Esophagus muscularis mucosa (tissue), 4 donors: ENCODE measurements around the gene SIGLEC14. TPM values are rescaled to one million over a fixed set of nuclear protein-coding genes. Genes with fewer than 3 reads are reported as not detected.
"Not testable (repeated sequence)": the region's sequence is repeated elsewhere in the genome, so short reads cannot be mapped to it uniquely, and the experiment has no call there.

Experiments used
- DNase-seq: peaks from one replicate; pipeline ENCODE4 v3.0.0-alpha.2; 2017; ENCODE audit errors: extremely low spot score
- H3K27ac ChIP-seq, 4 donors: fragments of 200-600 bp; sonication (generic); replicated peaks in 1 of 4; 1 replicate in 3 of 4; 2 replicates in 1 of 4; pipeline ENCODE4 v1.5.1; 2016 to 2019; ENCODE audit warnings: mild to moderate bottlenecking in 1 of 4
- H3K27me3 ChIP-seq, 4 donors: fragments of 200-600 bp; sonication (generic); one replicate each; pipeline versions ENCODE4 v1.5.1 to v1.6.0; 2016 to 2019
- H3K36me3 ChIP-seq, 4 donors: fragments of 200-600 bp; sonication (generic); one replicate each; pipeline ENCODE4 v1.5.1; 2016 to 2019
- H3K4me1 ChIP-seq, 4 donors: fragments of 200-600 bp; sonication (generic); one replicate each; pipeline ENCODE4 v1.5.1; 2016 to 2019
- H3K4me3 ChIP-seq, 4 donors: fragments of 200-600 bp; sonication (generic); 1 replicate in 2 of 4; 2 replicates in 2 of 4; pipeline ENCODE4 v1.5.1; 2016 to 2019; ENCODE audit warnings: mild to moderate bottlenecking in 4 of 4, moderate library complexity in 1 of 4
- H3K9me3 ChIP-seq, 4 donors: fragments of 200-600 bp; sonication (generic); 1 replicate in 3 of 4; 2 replicates in 1 of 4; pipeline ENCODE4 v1.5.1; 2016 to 2019
- CTCF ChIP-seq, 3 experiments: fragments of 200-600 bp in 2 of 3; fragments of 450-650 bp in 1 of 3; sonication (generic) in 2 of 3; IDR thresholded peaks; one replicate each; pipeline ENCODE4 v1.5.1; 2017 to 2019; ENCODE audit warnings: antibody characterized with exemption in 3 of 3, mild to moderate bottlenecking in 2 of 3, moderate library complexity in 1 of 3
- EP300 ChIP-seq: sonication (generic); formaldehyde crosslinking; IDR thresholded peaks from one replicate; pipeline ENCODE4 v1.6.1; 2017; ENCODE audit warnings: antibody characterized with exemption
- POLR2A ChIP-seq: fragments of 450-650 bp; IDR thresholded peaks from one replicate; pipeline ENCODE4 v1.6.1; 2017; ENCODE audit warnings: antibody characterized with exemption, moderate library complexity, mild to moderate bottlenecking, low read depth
- POLR2AphosphoS5 ChIP-seq, 2 donors: sonication (generic); formaldehyde crosslinking; IDR thresholded peaks; one replicate each; pipeline ENCODE4 v1.6.1; 2017; ENCODE audit warnings: antibody characterized with exemption in 2 of 2
- WGBS: methylation state at CpG from one replicate; pipeline ENCODE4 v1.1.5; 2018; 5-methylcytosine and 5-hydroxymethylcytosine counted together
- intact Hi-C: fragments of 100-400 bp; cut with DNase I; formaldehyde crosslinking; loops from one replicate; pipeline ENCODE4 v1.15.1; 2023
- total RNA-seq, 4 donors: library from RNA; depleted of rRNA; stranded (reverse); fragments of >200 nt; gene quantifications; one replicate each; pipeline versions ENCODE4 v1.1.0 to v1.2.1, GENCODE V29; 2016

Gene SIGLEC14
- total RNA-seq, 4 donors from 2014 or later, result 2.5 to 9.9 (median 5.0) TPM; not detected in 1

- Histone ChIP-seq H3K36me3 (no peaks in the 10 kb centered on the region), H3K4me1 (no peaks in the 10 kb centered on the region), H3K27me3 (peaks cover 0 to 43% (median 0%) of the 10 kb centered on the region in 4 donors), H3K9me3 (peaks cover 0 to 4% (median 0%) of the 10 kb centered on the region in 4 donors), H3K4me3 (no peak overlapping the region), H3K27ac (no peak overlapping the region)
- intact Hi-C loops, result no loop called here
- no peak for TF ChIP-seq POLR2AphosphoS5 (IDR thresholded peaks at IDR 0.05)
- TF ChIP-seq CTCF (IDR thresholded peaks at IDR 0.05), result no peak
- no peak for TF ChIP-seq POLR2A
- no peak for TF ChIP-seq EP300
- DNase-seq, result no peak
- 91% methylated on average over 3 of the region's 3 CpGs for WGBS
Observed at GRCh38 chr19:51640386-51640785, 6.2 kb downstream of the SIGLEC14 start.

GRCh38 chr19:51639916-51640315 is 6.7 kb downstream of the SIGLEC14 start:
- H3K27me3 ChIP-seq, result peaks cover 0 to 40% (median 0%) of the 10 kb centered on the region in 4 donors
- intact Hi-C loops, result no loop called here
- no peak overlapping the region for H3K4me3 ChIP-seq
- H3K36me3 ChIP-seq, result no peaks in the 10 kb centered on the region
- H3K27ac ChIP-seq, result no peak overlapping the region
- no peak for TF ChIP-seq POLR2AphosphoS5 (IDR thresholded peaks at IDR 0.05)
- no peak for TF ChIP-seq EP300
- TF ChIP-seq CTCF (IDR thresholded peaks at IDR 0.05), result no peak
- no peak for DNase-seq
- 64% methylated on average over 4 of the region's 4 CpGs for WGBS
- peaks cover 0 to 4% (median 0%) of the 10 kb centered on the region in 4 donors for H3K9me3 ChIP-seq
- no peaks in the 10 kb centered on the region for H3K4me1 ChIP-seq

GRCh38 chr19:51637362-51637978 is 9.2 kb downstream of the SIGLEC14 start:
- peak in 1 of 3 experiments; percentile 43 for TF ChIP-seq CTCF (IDR thresholded peaks at IDR 0.05)
- TF ChIP-seq POLR2A, result no peak
- no peak for TF ChIP-seq POLR2AphosphoS5 (IDR thresholded peaks at IDR 0.05)
- TF ChIP-seq EP300, result no peak
- 16% methylated on average over 5 of the region's 5 CpGs for WGBS
- intact Hi-C loops, result no loop called here
- Histone ChIP-seq H3K27me3 (peaks cover 0 to 24% (median 0%) of the 10 kb centered on the region in 4 donors), H3K4me3 (no peak overlapping the region), H3K27ac (no peak overlapping the region), H3K4me1 (no peaks in the 10 kb centered on the region), H3K36me3 (no peaks in the 10 kb centered on the region), H3K9me3 (peaks cover 0 to 4% (median 0%) of the 10 kb centered on the region in 4 donors)
- DNase-seq, result no peak

- H3K27me3 ChIP-seq, result peaks cover 0 to 36% (median 0%) of the 10 kb centered on the region in 4 donors
- H3K9me3 ChIP-seq, result peaks cover 0 to 4% (median 0%) of the 10 kb centered on the region in 4 donors
- no peaks in the 10 kb centered on the region for H3K36me3 ChIP-seq
- no peak overlapping the region for H3K27ac ChIP-seq
- WGBS, result 67% methylated on average over 5 of the region's 5 CpGs
- no peak for DNase-seq
- H3K4me3 ChIP-seq, result no peak overlapping the region
- TF ChIP-seq CTCF (IDR thresholded peaks at IDR 0.05) (no peak), POLR2AphosphoS5 (IDR thresholded peaks at IDR 0.05) (no peak), POLR2A (no peak), EP300 (no peak)
- no peaks in the 10 kb centered on the region for H3K4me1 ChIP-seq
- intact Hi-C loops, result no loop called here
Observed at GRCh38 chr19:51632126-51632525, 14.5 kb downstream of the SIGLEC14 start.

GRCh38 chr19:51630315-51630714 is 16.3 kb downstream of the SIGLEC14 start, which contains the start of gene SIGLEC5:
SIGLEC5 (minus strand) TSS chr19:51630401; CDS start chr19:51630335, 66 bp downstream.
- H3K27me3 ChIP-seq, result peaks cover 0 to 36% (median 0%) of the 10 kb centered on the region in 4 donors
- H3K27ac ChIP-seq, H3K9me3 ChIP-seq, H3K36me3 ChIP-seq, H3K4me3 ChIP-seq, DNase-seq, intact Hi-C loops, H3K4me1 ChIP-seq: not testable (repeated sequence)
- 11% methylated on average over 1 of the region's 13 CpGs for WGBS
